OCI-LY3 (cell line): ENCODE data around the gene ZNF580.

Experiments
- H2AFZ ChIP-seq: fragments of 200-600, 300-600 bp; shearing (Covaris generic); 2 replicates; pipeline ENCODE4 v1.6.0; 2014; ENCODE audit warnings: antibody characterized with exemption, low read depth, low read length
- H3K27ac ChIP-seq: fragments of 200-600, 300-600 bp; sonication (generic); 2 replicates; pipeline ENCODE4 v1.5.1; 2014; ENCODE audit warnings: mild to moderate bottlenecking, low read length, moderate library complexity, mixed read lengths
- H3K27me3 ChIP-seq: fragments of 200-600, 300-600 bp; sonication (generic); 2 replicates; pipeline ENCODE4 v1.6.1; 2014; ENCODE audit warnings: low read depth, low read length, mixed read lengths
- H3K36me3 ChIP-seq: fragments of 200-600, 300-600 bp; sonication (generic); replicated peaks from 2 replicates; pipeline ENCODE3; 2014; ENCODE audit warnings: low read depth, low read length, mixed read lengths
- H3K4me1 ChIP-seq: fragments of 300-600, 200-600 bp; sonication (generic); 2 replicates; pipeline ENCODE4 v1.6.1; 2014; ENCODE audit warnings: low read length, mixed read lengths
- H3K4me2 ChIP-seq: fragments of 200-600, 300-600 bp; sonication (generic); 2 replicates; pipeline ENCODE4 v1.6.1; 2014; ENCODE audit warnings: low read length, mixed read lengths
- H3K4me3 ChIP-seq: fragments of 300-600, 200-600 bp; sonication (generic); 2 replicates; pipeline ENCODE4 v1.5.1; 2014; ENCODE audit warnings: antibody characterized with exemption, mild to moderate bottlenecking, low read length, moderate library complexity
- H3K79me2 ChIP-seq: fragments of 300-600, 200-600 bp; shearing (Covaris generic); 2 replicates; pipeline ENCODE4 v1.6.1; 2014; ENCODE audit warnings: mild to moderate bottlenecking, low read length, mixed read lengths
- H3K9ac ChIP-seq: fragments of 300-600, 200-600 bp; shearing (Covaris generic); 2 replicates; pipeline ENCODE4 v1.6.0; 2014; ENCODE audit warnings: mild to moderate bottlenecking, low read length, moderate library complexity
- H3K9me3 ChIP-seq: fragments of 200-600, 300-600 bp; shearing (Covaris generic); 2 replicates; pipeline ENCODE4 v1.6.1; 2014; ENCODE audit warnings: low read length, mixed read lengths; ENCODE audit not compliant: insufficient read depth
- H4K20me1 ChIP-seq: fragments of 200-600, 300-600 bp; sonication (generic); 2 replicates; pipeline ENCODE4 v1.6.1; 2016; ENCODE audit warnings: low read length, mixed read lengths; ENCODE audit not compliant: insufficient read depth
- CTCF ChIP-seq: fragments of 200-600, 300-600 bp; sonication (generic); IDR thresholded peaks from 2 replicates; pipeline ENCODE4 v1.5.1; 2014; ENCODE audit warnings: antibody characterized with exemption, low read length, low read depth
- EZH2phosphoT487 ChIP-seq: fragments of 200-600 bp; shearing (Covaris generic); IDR thresholded peaks from 2 replicates; pipeline ENCODE4 v1.6.1; 2018; ENCODE audit warnings: antibody characterized with exemption, mixed run types, low read depth

Gene ZNF580

GRCh38 chr19:55619286-55619685, 21.5 kb upstream of the ZNF580 start:
- Histone ChIP-seq H3K36me3 (peaks cover 37% of the 10 kb centered on the region), H3K4me3 (no peak overlapping the region), H3K79me2 (no peaks in the 10 kb centered on the region; the same call in 1 of the 2 replicates), H3K27ac (no peak overlapping the region), H3K4me1 (peaks cover 5% of the 10 kb centered on the region; the same call in 1 of the 2 replicates), H2AFZ (no peak overlapping the region), H3K9me3 (no peaks in the 10 kb centered on the region), H3K4me2 (no peak overlapping the region), H4K20me1 (0 out of 2 replicates have a peak, but pooled peaks cover 3% of the 10 kb centered on the region), H3K27me3 (no peaks in the 10 kb centered on the region), H3K9ac (no peak overlapping the region)
- no peak for TF ChIP-seq CTCF

- no peak overlapping the region for H3K27ac ChIP-seq
- no peaks in the 10 kb centered on the region for H3K27me3 ChIP-seq
- H3K36me3 ChIP-seq, result peaks cover 28% of the 10 kb centered on the region
- H4K20me1 ChIP-seq, result 0 out of 2 replicates have a peak, but pooled peaks cover 3% of the 10 kb centered on the region
- H2AFZ ChIP-seq, result no peak overlapping the region
- H3K9ac ChIP-seq, result no peak overlapping the region
- TF ChIP-seq EZH2phosphoT487, result no peak
- TF ChIP-seq CTCF, result no peak
- no peak overlapping the region for H3K4me2 ChIP-seq
- no peaks in the 10 kb centered on the region for H3K9me3 ChIP-seq
- no peaks in the 10 kb centered on the region; the same call in 1 of the 2 replicates for H3K79me2 ChIP-seq
- peaks cover 10% of the 10 kb centered on the region for H3K4me1 ChIP-seq
- no peak overlapping the region for H3K4me3 ChIP-seq
Observed at GRCh38 chr19:55620410-55621204, 20.2 kb upstream of the ZNF580 start.

- Histone ChIP-seq H3K36me3 (peaks cover 22% of the 10 kb centered on the region), H2AFZ (no peak overlapping the region), H3K79me2 (no peaks in the 10 kb centered on the region), H4K20me1 (0 out of 2 replicates have a peak, but pooled peaks cover 3% of the 10 kb centered on the region), H3K27me3 (no peaks in the 10 kb centered on the region), H3K27ac (no peak overlapping the region), H3K9ac (no peak overlapping the region), H3K4me3 (no peak overlapping the region), H3K9me3 (no peaks in the 10 kb centered on the region), H3K4me2 (no peak overlapping the region), H3K4me1 (peaks cover 14% of the 10 kb centered on the region)
- TF ChIP-seq EZH2phosphoT487 (no peak), CTCF (no peak)
Observed at GRCh38 chr19:55621205-55621672, 19.6 kb upstream of the ZNF580 start.

- no peak overlapping the region for H3K4me3 ChIP-seq
- no peaks in the 10 kb centered on the region for H3K79me2 ChIP-seq
- H3K4me1 ChIP-seq, result peaks cover 19% of the 10 kb centered on the region
- TF ChIP-seq EZH2phosphoT487 (no peak), CTCF (no peak)
- no peak overlapping the region for H3K4me2 ChIP-seq
- H3K27ac ChIP-seq, result no peak overlapping the region
- H4K20me1 ChIP-seq, result 0 out of 2 replicates have a peak, but pooled peaks cover 3% of the 10 kb centered on the region
- no peak overlapping the region for H2AFZ ChIP-seq
- H3K36me3 ChIP-seq, result peaks cover 18% of the 10 kb centered on the region
- no peak overlapping the region for H3K9ac ChIP-seq
- H3K9me3 ChIP-seq, result no peaks in the 10 kb centered on the region
- no peaks in the 10 kb centered on the region for H3K27me3 ChIP-seq
Observed at GRCh38 chr19:55621673-55622231, 19.1 kb upstream of the ZNF580 start.
